Inflammatory macrophage treated with lipopolysaccharide for 4 hours (primary cell): Measurements from ENCODE around the gene THSD7A.

Experiments
- DNase-seq: peaks from one replicate; pipeline ENCODE4 v3.0.0-alpha.2; 2020

THSD7A gene

GRCh38 chr7:11620406-11621253 lies 211.4 kb downstream of the THSD7A start:
- DNase-seq = no peak

GRCh38 chr7:11616466-11616865 lies 215.5 kb downstream of the THSD7A start:
- no peak for DNase-seq

- DNase-seq = no peak
These were observed 216.8 kb downstream of the THSD7A start for GRCh38 chr7:11615174-11615573.

- DNase-seq = no peak
These were observed 218.6 kb downstream of the THSD7A start for GRCh38 chr7:11613292-11613930.

GRCh38 chr7:11612737-11613136 lies 219.3 kb downstream of the THSD7A start:
- DNase-seq = no peak

- DNase-seq = no peak
These were observed 222.8 kb downstream of the THSD7A start for GRCh38 chr7:11609096-11609670.

- DNase-seq = no peak
These were observed 224.3 kb downstream of the THSD7A start for GRCh38 chr7:11607686-11608085.

- no peak for DNase-seq
These were observed 226.2 kb downstream of the THSD7A start for GRCh38 chr7:11605749-11606148.

- DNase-seq = no peak
These were observed 227.5 kb downstream of the THSD7A start for GRCh38 chr7:11604505-11604904.

- DNase-seq = no peak
These were observed 230.2 kb downstream of the THSD7A start for GRCh38 chr7:11601761-11602160.

- no peak for DNase-seq
These were observed 238.7 kb downstream of the THSD7A start for GRCh38 chr7:11593322-11593721.

- DNase-seq = no peak
These were observed 239.3 kb downstream of the THSD7A start for GRCh38 chr7:11592699-11593098.

- no peak for DNase-seq
These were observed 240.1 kb downstream of the THSD7A start for GRCh38 chr7:11591943-11592342.

- DNase-seq = no peak
These were observed 240.9 kb downstream of the THSD7A start for GRCh38 chr7:11591055-11591633.

- DNase-seq = no peak
These were observed 242.7 kb downstream of the THSD7A start for GRCh38 chr7:11589251-11589650.

- DNase-seq = no peak
These were observed 244.2 kb downstream of the THSD7A start for GRCh38 chr7:11587814-11588213.

GRCh38 chr7:11587048-11587447 lies 244.9 kb downstream of the THSD7A start:
- no peak for DNase-seq

- no peak for DNase-seq
These were observed 247.5 kb downstream of the THSD7A start for GRCh38 chr7:11584406-11585031.

GRCh38 chr7:11579141-11579540 lies 252.9 kb downstream of the THSD7A start:
- DNase-seq = no peak

GRCh38 chr7:11576310-11576709 lies 255.7 kb downstream of the THSD7A start:
- DNase-seq = no peak

GRCh38 chr7:11573128-11573750 lies 258.8 kb downstream of the THSD7A start:
- DNase-seq = no peak

GRCh38 chr7:11570922-11571550 lies 261.0 kb downstream of the THSD7A start:
- no peak for DNase-seq
